ENCODE data around the gene ACP5.

GRCh38 chr19:11530432-11530831 lies 47.0 kb downstream of the ACP5 start:
- TF ChIP-seq CTCF (IDR thresholded peaks at IDR 0.05) (peak in 3 of 6 experiments; percentile 6 to 15 (median 9)), POLR2A (IDR thresholded peaks at IDR 0.05) (no peak)

All from Peyer's patch (tissue), 4 donors.